Effector memory CD4-positive, alpha-beta T cell (primary cell): Measurements from ENCODE around the gene ENOX2.
"Not testable (repeated sequence)": the region's sequence is repeated elsewhere in the genome, so short reads cannot be mapped to it uniquely, and the experiment has no call there.

Experiments
- DNase-seq, 3 donors: peaks; one replicate each; pipeline ENCODE4 v3.0.0-alpha.2; 2020
- H3K27ac ChIP-seq: 2 replicates; pipeline ENCODE4 v1.7.0; 2013; ENCODE audit warnings: mild to moderate bottlenecking, low read length, moderate library complexity; ENCODE audit not compliant: insufficient read depth, poor library complexity, severe bottlenecking
- H3K27me3 ChIP-seq: replicated peaks from 2 replicates; pipeline ENCODE4 v1.7.0; 2013; ENCODE audit warnings: mild to moderate bottlenecking, low read length; ENCODE audit not compliant: insufficient read depth, control insufficient read depth, poor library complexity, severe bottlenecking
- H3K36me3 ChIP-seq: 2 replicates; pipeline ENCODE4 v1.7.0; 2013; ENCODE audit warnings: mild to moderate bottlenecking, low read length, moderate library complexity; ENCODE audit not compliant: control insufficient read depth, insufficient read depth
- H3K4me1 ChIP-seq: 2 replicates; pipeline ENCODE4 v1.7.0; 2013; ENCODE audit warnings: low read length, mild to moderate bottlenecking; ENCODE audit not compliant: control insufficient read depth, insufficient read depth, poor library complexity, severe bottlenecking
- H3K4me3 ChIP-seq: 2 replicates; pipeline ENCODE4 v1.7.0; 2013; ENCODE audit warnings: low read length, low read depth, mild to moderate bottlenecking; ENCODE audit not compliant: insufficient read depth, poor library complexity, severe bottlenecking
- H3K9me3 ChIP-seq: 2 replicates; pipeline ENCODE4 v1.7.0; 2013; ENCODE audit warnings: mild to moderate bottlenecking, low read length, moderate library complexity; ENCODE audit not compliant: control insufficient read depth

ENOX2 gene

DNA sequence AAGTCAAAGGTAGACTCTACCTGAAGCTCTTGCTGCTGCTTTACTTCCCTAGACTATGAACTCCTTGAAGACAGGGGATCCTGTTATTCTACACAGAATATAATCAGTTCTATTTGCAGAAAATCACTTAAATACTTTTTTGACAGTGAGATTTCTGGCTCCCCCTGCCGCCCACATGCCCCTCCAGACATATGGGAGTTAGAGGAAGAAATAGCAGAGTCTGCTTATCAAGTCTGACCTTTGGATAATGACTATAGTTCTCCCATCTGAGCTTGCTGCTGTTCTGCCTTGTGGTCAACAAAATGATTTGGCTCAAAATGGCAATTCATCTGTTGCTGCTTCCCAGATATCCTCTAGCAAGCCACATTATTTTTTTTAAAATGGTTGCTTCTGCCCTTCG, 101.1 kb downstream of the ENOX2 start:
- no peak overlapping the region for H3K4me3 ChIP-seq
- H3K36me3 ChIP-seq, result no peaks in the 10 kb centered on the region
- no peaks in the 10 kb centered on the region for H3K27me3 ChIP-seq
- H3K27ac ChIP-seq, result no peak overlapping the region
- H3K9me3 ChIP-seq, result no peaks in the 10 kb centered on the region
- DNase-seq, result no peak
- no peaks in the 10 kb centered on the region for H3K4me1 ChIP-seq

DNA sequence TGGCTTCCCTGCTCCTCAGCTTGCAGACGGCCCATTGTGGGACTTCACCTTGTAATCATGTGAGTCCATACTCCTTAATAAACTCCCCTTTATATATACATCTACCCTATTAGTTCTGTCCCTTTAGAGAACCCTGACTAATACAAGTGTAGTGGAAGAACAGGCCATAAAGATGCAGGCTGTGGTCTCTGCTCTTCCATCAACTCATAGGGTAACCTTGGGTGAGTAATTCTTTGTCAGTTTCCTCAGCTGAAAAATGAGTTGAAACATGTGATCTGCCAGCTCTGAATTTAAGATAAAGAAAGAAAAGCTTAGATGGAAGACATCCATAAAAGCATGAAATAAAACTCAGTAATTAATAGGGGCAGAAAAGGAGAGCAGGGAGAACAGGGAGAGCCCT, 103.6 kb downstream of the ENOX2 start:
- Histone ChIP-seq H3K9me3 (no peaks in the 10 kb centered on the region), H3K27me3 (no peaks in the 10 kb centered on the region), H3K27ac (no peak overlapping the region), H3K4me1 (no peaks in the 10 kb centered on the region), H3K4me3 (no peak overlapping the region), H3K36me3 (no peaks in the 10 kb centered on the region)
- DNase-seq, result no peak

DNA sequence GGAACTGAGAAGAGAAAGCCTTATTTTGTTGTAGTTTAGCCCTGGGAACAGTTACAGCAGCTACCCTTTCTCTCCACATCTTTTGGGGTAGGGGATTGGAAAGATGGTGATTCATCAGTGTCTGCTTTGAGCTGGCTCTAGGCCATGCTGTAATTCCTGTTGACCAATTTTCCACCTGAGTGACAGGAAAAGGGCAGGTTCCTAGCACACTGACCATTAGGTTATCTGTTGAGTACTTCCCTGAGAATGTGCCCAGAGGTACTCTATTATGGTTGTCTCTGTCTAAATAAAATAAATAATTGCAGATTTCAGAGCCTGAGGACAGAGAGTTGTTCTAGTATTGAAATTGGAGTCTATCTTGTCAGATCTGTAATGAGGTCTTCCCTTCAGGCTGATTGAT, 109.0 kb downstream of the ENOX2 start:
- Histone ChIP-seq H3K4me3 (no peak overlapping the region), H3K9me3 (no peaks in the 10 kb centered on the region), H3K4me1 (no peaks in the 10 kb centered on the region), H3K27ac (no peak overlapping the region), H3K27me3 (no peaks in the 10 kb centered on the region), H3K36me3 (no peaks in the 10 kb centered on the region)
- no peak for DNase-seq

DNA sequence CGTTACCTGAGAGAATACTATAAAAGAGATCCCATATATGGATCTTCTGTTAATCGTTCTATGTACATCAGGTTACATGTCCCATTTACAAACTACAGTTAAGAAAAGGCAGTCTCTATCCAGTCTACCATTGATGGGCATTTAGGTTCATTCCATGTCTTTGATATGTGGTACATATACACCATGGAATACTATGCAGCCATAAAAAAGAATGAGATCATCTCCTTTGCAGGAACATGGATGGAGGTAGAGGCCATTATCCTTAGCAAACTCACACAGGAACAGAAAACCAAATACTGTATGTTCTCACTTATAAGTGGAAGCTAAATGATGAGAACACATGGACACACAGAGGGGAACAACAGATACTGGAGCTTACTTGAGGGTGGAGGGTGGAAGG, 111.1 kb downstream of the ENOX2 start:
- not testable (repeated sequence) for H3K27me3 ChIP-seq, H3K27ac ChIP-seq, H3K9me3 ChIP-seq, DNase-seq, H3K4me3 ChIP-seq, H3K36me3 ChIP-seq, H3K4me1 ChIP-seq

DNA sequence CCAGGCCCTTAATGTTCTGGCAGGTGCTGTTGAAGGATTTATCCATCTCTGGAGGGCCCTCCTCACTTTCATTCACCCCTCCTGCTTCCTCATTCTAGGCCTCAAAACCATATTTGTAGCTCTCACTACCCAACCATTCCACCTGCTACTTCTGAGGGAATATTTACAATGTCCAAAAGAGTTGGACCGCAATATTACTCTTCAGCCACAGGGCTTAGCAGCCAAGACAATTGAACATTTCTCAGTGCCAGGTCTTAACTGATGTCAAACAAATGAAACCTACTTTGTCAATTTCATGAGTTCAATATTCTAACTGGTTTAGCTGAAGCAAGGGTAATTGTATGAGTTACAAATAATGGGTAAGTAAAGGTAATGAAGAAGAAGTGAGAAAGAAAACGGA, 113.2 kb downstream of the ENOX2 start:
- Histone ChIP-seq H3K9me3 (no peaks in the 10 kb centered on the region), H3K4me1 (no peaks in the 10 kb centered on the region), H3K4me3 (no peak overlapping the region), H3K27ac (no peak overlapping the region), H3K27me3 (no peaks in the 10 kb centered on the region), H3K36me3 (no peaks in the 10 kb centered on the region)
- DNase-seq, result no peak

DNA sequence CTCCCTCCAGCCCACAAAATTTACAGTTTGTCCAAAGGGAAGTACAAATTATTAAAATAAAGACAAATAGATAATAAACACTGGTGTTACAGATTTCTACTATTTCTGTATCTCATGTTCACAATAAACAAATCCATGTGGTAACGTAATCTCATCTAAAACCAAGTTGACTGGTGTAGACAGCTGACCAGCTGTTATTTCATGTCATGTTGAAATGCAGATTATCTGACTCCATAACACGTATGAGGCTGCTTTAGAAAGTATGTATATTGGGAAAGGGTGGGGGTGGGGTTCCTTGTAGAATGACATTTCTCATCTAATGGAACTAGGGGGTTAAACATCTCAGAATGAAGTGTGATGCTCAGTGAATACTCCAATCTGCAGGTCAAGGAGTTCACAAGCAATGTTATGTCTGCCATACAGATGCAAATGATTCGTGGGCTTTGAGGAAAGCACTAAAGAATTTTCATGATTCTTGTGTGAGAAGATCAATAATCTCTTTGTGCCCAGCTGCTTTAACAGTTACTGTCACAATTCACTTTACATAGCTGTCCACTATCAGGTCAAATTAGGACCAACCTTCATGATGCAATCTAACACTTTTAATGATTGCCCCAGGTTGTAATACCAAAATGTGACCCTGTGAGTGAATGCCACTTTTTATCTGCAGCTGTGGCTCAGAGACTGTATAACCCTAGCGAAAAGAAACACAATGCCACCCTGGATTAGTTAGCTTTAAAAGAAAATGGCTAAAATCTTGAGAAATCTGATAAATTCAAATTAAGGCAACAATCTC, 114.0 kb downstream of the ENOX2 start:
- Histone ChIP-seq H3K36me3 (no peaks in the 10 kb centered on the region), H3K27ac (no peak overlapping the region), H3K4me3 (no peak overlapping the region), H3K4me1 (no peaks in the 10 kb centered on the region), H3K9me3 (no peaks in the 10 kb centered on the region), H3K27me3 (no peaks in the 10 kb centered on the region)
- no peak for DNase-seq

DNA sequence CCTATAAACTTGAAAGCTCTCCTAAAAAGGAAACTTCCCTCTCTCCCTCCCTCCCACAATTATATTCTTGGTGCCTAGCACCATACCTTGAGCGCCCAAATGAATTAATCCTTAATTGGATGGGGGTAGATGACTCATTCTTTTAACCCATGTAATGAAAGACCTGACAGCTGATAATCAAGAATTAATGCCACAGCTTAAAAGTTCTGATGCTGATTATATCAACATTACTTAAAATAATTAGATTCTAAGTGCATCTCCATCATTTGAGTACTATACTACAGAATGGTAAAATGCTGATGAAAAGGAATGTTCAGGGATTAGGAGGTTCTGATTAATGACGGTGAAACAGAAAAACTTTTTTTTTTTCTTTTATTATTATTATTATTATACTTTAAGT, 117.0 kb downstream of the ENOX2 start:
- no peaks in the 10 kb centered on the region for H3K4me1 ChIP-seq
- H3K4me3 ChIP-seq, result no peak overlapping the region
- H3K27ac ChIP-seq, result no peak overlapping the region
- no peak for DNase-seq
- H3K9me3 ChIP-seq, result no peaks in the 10 kb centered on the region
- no peaks in the 10 kb centered on the region for H3K27me3 ChIP-seq
- H3K36me3 ChIP-seq, result no peaks in the 10 kb centered on the region

DNA sequence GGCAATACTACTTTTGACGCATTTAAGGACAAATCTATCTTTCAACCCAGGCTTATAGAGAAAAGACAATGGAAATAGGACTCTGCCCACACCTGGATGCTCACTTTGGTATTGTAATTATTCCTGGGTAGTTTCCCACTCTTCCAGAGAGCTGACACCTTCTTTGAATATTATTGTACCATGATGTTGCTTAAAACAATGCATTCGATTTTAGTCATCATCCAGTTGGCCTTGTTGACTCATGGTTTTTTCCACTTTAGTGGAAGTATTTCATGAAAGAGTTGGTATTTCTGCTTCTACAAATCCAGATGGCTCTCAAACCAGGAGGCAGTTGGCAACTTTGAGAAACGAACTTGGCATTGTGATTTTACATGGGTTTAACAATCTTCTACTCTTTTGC, 124.2 kb downstream of the ENOX2 start:
- Histone ChIP-seq H3K36me3 (no peaks in the 10 kb centered on the region), H3K27ac (no peak overlapping the region), H3K9me3 (no peaks in the 10 kb centered on the region), H3K4me3 (no peak overlapping the region), H3K4me1 (no peaks in the 10 kb centered on the region), H3K27me3 (no peaks in the 10 kb centered on the region)
- no peak for DNase-seq

DNA sequence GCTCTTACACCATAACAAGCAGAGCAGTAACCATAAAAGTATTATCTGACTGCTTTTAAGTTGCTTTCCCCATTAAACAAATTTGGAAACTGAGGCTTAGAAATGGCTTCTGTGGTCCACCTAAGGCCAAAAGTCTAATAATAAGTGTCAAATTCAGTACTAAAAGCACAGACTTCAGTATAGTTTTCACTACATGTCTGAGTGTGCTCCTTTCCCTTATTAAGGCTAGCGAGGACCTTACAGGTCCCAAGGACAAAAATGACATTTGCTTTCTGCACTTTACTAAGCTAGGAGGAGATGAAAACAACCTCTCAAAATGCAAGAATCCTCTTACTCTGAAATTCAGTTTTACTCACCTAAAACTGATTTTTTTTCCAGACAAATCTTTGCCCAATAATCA, 127.2 kb downstream of the ENOX2 start:
- DNase-seq, result no peak
- H3K4me1 ChIP-seq, result no peaks in the 10 kb centered on the region
- no peak overlapping the region for H3K27ac ChIP-seq
- no peaks in the 10 kb centered on the region for H3K9me3 ChIP-seq
- H3K4me3 ChIP-seq, result no peak overlapping the region
- H3K36me3 ChIP-seq, result no peaks in the 10 kb centered on the region
- no peaks in the 10 kb centered on the region for H3K27me3 ChIP-seq

DNA sequence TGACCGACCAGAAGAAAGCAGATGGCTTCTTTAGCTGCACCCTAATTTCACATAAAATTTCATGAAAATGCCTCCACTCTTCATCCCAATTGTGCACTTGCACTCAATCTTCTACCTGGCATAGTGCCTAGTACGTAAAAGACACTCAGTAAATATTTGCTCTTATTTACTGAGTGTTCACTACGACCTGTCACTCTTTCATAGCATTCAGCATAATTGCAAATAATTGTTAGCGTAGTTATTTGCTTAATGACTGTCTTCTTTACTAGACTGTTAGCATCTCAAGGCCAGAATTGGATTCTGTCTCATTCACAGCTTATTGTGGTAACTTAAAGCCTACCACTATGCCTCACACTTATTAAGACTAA, 130.2 kb downstream of the ENOX2 start:
- Histone ChIP-seq H3K4me3 (no peak overlapping the region), H3K27me3 (no peaks in the 10 kb centered on the region), H3K4me1 (no peaks in the 10 kb centered on the region), H3K27ac (no peak overlapping the region), H3K36me3 (no peaks in the 10 kb centered on the region), H3K9me3 (no peaks in the 10 kb centered on the region)
- DNase-seq, result no peak
